ENCODE data around the gene DALRD3.

- TF ChIP-seq CTCF (IDR thresholded peaks at IDR 0.05) (no peak), POLR2A (IDR thresholded peaks at IDR 0.05) (no peak)
Measured at GRCh38 chr3:49027634-49028033, 9.3 kb upstream of the DALRD3 start.
